HCT116 (cell line): ENCODE data around the gene VARS1. TPM values are rescaled to one million over a fixed set of nuclear protein-coding genes. Genes with fewer than 3 reads are reported as not detected.

ENCODE experiments used
- ATAC-seq: fragments of 200-7000 bp; cut with Tn5 transposase; 2 replicates; pipeline ENCODE4 v1.9.1; 2020; ENCODE audit warnings: mild to moderate bottlenecking, moderate library complexity
- BruUV-seq: library from RNA; stranded (reverse); fragments of 400-500 nt; replicated peaks from 2 replicates; lab custom pipeline; 2021; lab: Mats Ljungman, UMichigan
- CTCF ChIA-PET: fragments of 300-600 bp; sonication (Branson Sonifier 250); formaldehyde crosslinking; loops from one replicate; lab custom pipeline; 2021; ENCODE audit warnings: antibody characterized with exemption; lab: Charles Lee
- POLR2A ChIA-PET: fragments of 300-600, 350-600 bp; sonication (Branson Sonifier 250); formaldehyde crosslinking; loops from one replicate; lab custom pipeline; 2021; ENCODE audit warnings: antibody characterized with exemption; lab: Charles Lee
- RAD21 ChIA-PET, 2 experiments: fragments of 300-600 bp; sonication (Branson Sonifier 250); formaldehyde crosslinking; loops; one replicate each; lab custom pipeline; 2023; ENCODE audit warnings: low total read pairs in 2 of 2; ENCODE audit not compliant: uncharacterized antibody in 2 of 2, unreplicated experiment in 2 of 2, low non-redundant PET in 1 of 2; lab: Charles Lee
- DNase-seq: peaks from one replicate; pipeline ENCODE4 v3.0.0-alpha.2; 2010; ENCODE audit warnings: low read depth, low spot score
- H2AFZ ChIP-seq: fragments of 200-600 bp; shearing (Covaris generic), sonication (generic); 2 replicates; pipeline ENCODE4 v1.6.1; 2017; ENCODE audit warnings: low read depth, mixed run types, mixed read lengths, antibody characterized with exemption, low read length; ENCODE audit not compliant: poor library complexity, severe bottlenecking
- H3K27ac ChIP-seq: 2 replicates; pipeline ENCODE4 v1.5.1; 2012; ENCODE audit warnings: low read depth, low read length
- H3K27me3 ChIP-seq: fragments of 200-600 bp; sonication (generic); 2 replicates; pipeline ENCODE4 v1.6.1; 2016; ENCODE audit warnings: mixed run types, low read length, mixed read lengths; ENCODE audit not compliant: insufficient read depth
- H3K36me3 ChIP-seq, 2 experiments: fragments of 200-500 bp in 1 of 2; fragments of 200-600 bp in 1 of 2; sonication (Bioruptor generic) in 1 of 2; sonication (generic) in 1 of 2; 2 replicates each; pipeline versions ENCODE4 v1.5.1 to v1.6.1; 2014 to 2016; ENCODE audit warnings: low read length in 2 of 2, inconsistent platforms in 1 of 2, mixed read lengths in 1 of 2, mixed run types in 1 of 2; ENCODE audit not compliant: insufficient read depth in 2 of 2, control insufficient read depth in 1 of 2
- H3K4me1 ChIP-seq, 2 experiments: fragments of 200-600 bp in 1 of 2; sonication (generic) in 1 of 2; 2 replicates each; pipeline versions ENCODE4 v1.5.1 to v1.6.1; 2012 to 2017; ENCODE audit warnings: low read length in 2 of 2, inconsistent platforms in 1 of 2, mild to moderate bottlenecking in 1 of 2, mixed read lengths in 1 of 2, mixed run types in 1 of 2, moderate library complexity in 1 of 2; ENCODE audit not compliant: insufficient read depth in 2 of 2, control insufficient read depth in 1 of 2
- H3K4me2 ChIP-seq: fragments of 200-600 bp; sonication (generic); 2 replicates; pipeline ENCODE4 v1.6.1; 2017; ENCODE audit warnings: mixed run types, low read length, mixed read lengths
- H3K4me3 ChIP-seq, 2 experiments: fragments of 200-600 bp in 1 of 2; sonication (generic) in 1 of 2; replicated peaks in 1 of 2; 2 replicates each; pipeline ENCODE4 v1.5.1; 2011 to 2016; ENCODE audit warnings: low read length in 2 of 2, control low read depth in 1 of 2, low read depth in 1 of 2, mild to moderate bottlenecking in 1 of 2, mixed read lengths in 1 of 2, mixed run types in 1 of 2
- H3K79me2 ChIP-seq: fragments of 200-600 bp; sonication (generic); 2 replicates; pipeline ENCODE4 v1.6.1; 2017; ENCODE audit warnings: mild to moderate bottlenecking, mixed run types, low read length, moderate library complexity, mixed read lengths; ENCODE audit not compliant: insufficient read depth
- H3K9ac ChIP-seq: fragments of 200-600 bp; sonication (generic); 2 replicates; pipeline ENCODE4 v1.6.1; 2016; ENCODE audit warnings: low read length, mixed read lengths
- H3K9me2 ChIP-seq: fragments of 200-600 bp; sonication (generic), shearing (Covaris generic); 2 replicates; pipeline ENCODE4 v1.6.1; 2017; ENCODE audit warnings: mixed run types, mild to moderate bottlenecking, moderate library complexity; ENCODE audit not compliant: insufficient read depth
- H3K9me3 ChIP-seq, 2 experiments: fragments of 200-500 bp in 1 of 2; fragments of 200-600 bp in 1 of 2; sonication (Bioruptor generic) in 1 of 2; sonication (generic) in 1 of 2; 2 replicates each; pipeline ENCODE4 v1.6.1; 2014 to 2017; ENCODE audit warnings: low read length in 2 of 2, mixed read lengths in 2 of 2, inconsistent platforms in 1 of 2, low read depth in 1 of 2, mild to moderate bottlenecking in 1 of 2, mixed run types in 1 of 2, moderate library complexity in 1 of 2; ENCODE audit not compliant: control insufficient read depth in 1 of 2, insufficient read depth in 1 of 2
- H4K20me1 ChIP-seq: fragments of 200-600 bp; sonication (generic), shearing (Covaris generic); 2 replicates; pipeline ENCODE4 v1.6.1; 2017; ENCODE audit warnings: mixed run types, mild to moderate bottlenecking, moderate library complexity; ENCODE audit not compliant: insufficient read depth
- ATF3 ChIP-seq: IDR thresholded peaks from 2 replicates; pipeline ENCODE4 v1.6.1; 2012
- CBX3 ChIP-seq: IDR thresholded peaks from 2 replicates; pipeline ENCODE4 v1.6.1; 2012; ENCODE audit warnings: low read depth
- CTCF ChIP-seq, 3 experiments: fragments of 200-600 bp in 1 of 3; sonication (generic) in 1 of 3; IDR thresholded peaks in 2 of 3; conservative IDR thresholded peaks in 1 of 3; 2 replicates each; pipeline ENCODE4 v1.5.1; 2012 to 2017; ENCODE audit warnings: low read depth in 2 of 3, low read length in 2 of 3, antibody characterized with exemption in 1 of 3, borderline replicate concordance in 1 of 3, control low read depth in 1 of 3, mild to moderate bottlenecking in 1 of 3, mixed read lengths in 1 of 3, mixed run types in 1 of 3, moderate library complexity in 1 of 3; ENCODE audit not compliant: insufficient read depth in 1 of 3
- EGR1 ChIP-seq: IDR thresholded peaks from 2 replicates; pipeline ENCODE4 v1.6.1; 2012; ENCODE audit warnings: low read depth
- EZH2 ChIP-seq: fragments of 200-600 bp; sonication (generic); IDR thresholded peaks from 2 replicates; pipeline ENCODE4 v1.6.1; 2017; ENCODE audit warnings: antibody characterized with exemption, mixed run types
- JUND ChIP-seq: IDR thresholded peaks from 2 replicates; pipeline ENCODE4 v1.6.1; 2012
- POLR2A ChIP-seq: IDR thresholded peaks from 2 replicates; pipeline ENCODE4 v1.7.0; 2011; ENCODE audit warnings: borderline replicate concordance; ENCODE audit not compliant: insufficient read depth, insufficient read length; ENCODE audit errors: extremely low read depth
- POLR2AphosphoS5 ChIP-seq: IDR thresholded peaks from 2 replicates; pipeline ENCODE4 v1.6.1; 2011; ENCODE audit warnings: mild to moderate bottlenecking, low read depth, low read length, moderate library complexity
- RAD21 ChIP-seq: IDR thresholded peaks from 2 replicates; pipeline ENCODE4 v1.6.1; 2012; ENCODE audit warnings: low read depth, mild to moderate bottlenecking
- REST ChIP-seq: IDR thresholded peaks from 2 replicates; pipeline ENCODE4 v1.6.1; 2012; ENCODE audit warnings: low read depth
- SIN3A ChIP-seq: IDR thresholded peaks from 2 replicates; pipeline ENCODE4 v1.6.1; 2012; ENCODE audit warnings: low read depth
- SRF ChIP-seq: IDR thresholded peaks from 2 replicates; pipeline ENCODE4 v1.6.1; 2012; ENCODE audit warnings: low read depth
- TCF7L2 ChIP-seq: IDR thresholded peaks from 2 replicates; pipeline ENCODE4 v1.7.0; 2011; ENCODE audit warnings: borderline replicate concordance, inconsistent platforms; ENCODE audit not compliant: insufficient read depth, insufficient read length; ENCODE audit errors: extremely low read depth
- YY1 ChIP-seq: IDR thresholded peaks from 2 replicates; pipeline ENCODE4 v1.6.1; 2011; ENCODE audit warnings: low read length, low read depth, moderate library complexity, mild to moderate bottlenecking; ENCODE audit not compliant: insufficient replicate concordance; ENCODE audit errors: extremely low read depth
- intact Hi-C: fragments of 100-400 bp; cut with micrococcal nuclease; formaldehyde crosslinking; loops from 2 replicates; pipeline ENCODE4 v1.10.0; 2022
- total RNA-seq: library from RNA; stranded (reverse); gene quantifications from one replicate; pipeline ENCODE4 v1.2.1, GENCODE V29; 2021; ENCODE audit not compliant: unreplicated experiment

The VARS1 gene
- total RNA-seq, 1 experiment from 2014 or later, result 254 TPM

- no peaks in the 10 kb centered on the region for H4K20me1 ChIP-seq
- H3K4me2 ChIP-seq, result no peak overlapping the region
- no peak overlapping the region; the same call in 1 of the 2 replicates for H3K27ac ChIP-seq
- no peaks in the 10 kb centered on the region; the same call in 1 of the 2 replicates for H3K79me2 ChIP-seq
- no peaks in the 10 kb centered on the region for H3K9me3 ChIP-seq
- TF ChIP-seq POLR2AphosphoS5 (no peak), POLR2A (no peak), EGR1 (no peak), SRF (no peak), SIN3A (no peak), CBX3 (no peak)
- peaks cover 27 to 57% of the 10 kb centered on the region in 2 experiments for H3K36me3 ChIP-seq
- ChIA-PET CTCF (no interaction called here), RAD21 (no interaction called here), POLR2A (interaction anchor here (0.8 kb wide), 1 partner anchor 47 kb away, joined by 3 read pairs; the partner anchor contains the start of gene HSPA1B)
- no peaks in the 10 kb centered on the region for H3K27me3 ChIP-seq
- intact Hi-C loops, result no loop called here
- ATAC-seq (no peak), DNase-seq (no peak)
- BruUV-seq, result no TSS peak
- H3K9ac ChIP-seq, result no peak overlapping the region
- H3K9me2 ChIP-seq, result no peaks in the 10 kb centered on the region
- peaks cover 23 to 29% of the 10 kb centered on the region in 2 experiments for H3K4me1 ChIP-seq
- H2AFZ ChIP-seq, result no peak overlapping the region
- no peak overlapping the region for H3K4me3 ChIP-seq
Measured at GRCh38 chr6:31780507-31781243, 14.9 kb downstream of the VARS1 start.

- Histone ChIP-seq H3K4me1 (peaks cover 29 to 36% of the 10 kb centered on the region in 2 experiments), H3K9ac (no peak overlapping the region), H3K4me3 (no peak overlapping the region), H3K9me2 (no peaks in the 10 kb centered on the region), H3K79me2 (no peaks in the 10 kb centered on the region; the same call in 1 of the 2 replicates), H3K4me2 (no peak overlapping the region), H2AFZ (no peak overlapping the region), H3K36me3 (peaks cover 21 to 50% of the 10 kb centered on the region in 2 experiments), H3K9me3 (no peaks in the 10 kb centered on the region), H3K27ac (no peak overlapping the region), H4K20me1 (no peaks in the 10 kb centered on the region), H3K27me3 (no peaks in the 10 kb centered on the region)
- ATAC-seq (no peak), DNase-seq (no peak)
- POLR2A ChIA-PET, result interaction anchor here (0.8 kb wide), 1 partner anchor 47 kb away, joined by 3 read pairs; the partner anchor contains the start of gene HSPA1B
- intact Hi-C loops, result no loop called here
- RAD21 ChIA-PET, result no interaction called here
- no TSS peak for BruUV-seq
- CTCF ChIA-PET, result no interaction called here
- TF ChIP-seq RAD21, result no peak
- TF ChIP-seq YY1, result no peak
- TF ChIP-seq SIN3A, result no peak
- TF ChIP-seq POLR2A, result no peak
- no peak for TF ChIP-seq TCF7L2
- TF ChIP-seq EGR1, result no peak
- no peak for TF ChIP-seq REST
- no peak for TF ChIP-seq EZH2
- TF ChIP-seq POLR2AphosphoS5, result no peak
- TF ChIP-seq JUND, result no peak
- TF ChIP-seq ATF3, result no peak
- no peak for TF ChIP-seq CTCF (IDR thresholded peaks at IDR 0.05 in 2 of 3, conservative IDR thresholded peaks at IDR 0.05 in 1 of 3; ENCODE audit: borderline replicate concordance in 1 of 3, insufficient read depth in 1 of 3, low read depth in 2 of 3, low read length in 2 of 3)
Measured at GRCh38 chr6:31779908-31780307, 15.6 kb downstream of the VARS1 start.
